Astrocyte of the spinal cord (primary cell): ENCODE results near the gene SPINT1.

Source experiments
- DNase-seq: peaks from one replicate; pipeline ENCODE4 v3.0.0; 2011; ENCODE audit warnings: low read depth, low spot score
- H3K4me3 ChIP-seq: 2 replicates; pipeline ENCODE4 v1.5.1; 2011; ENCODE audit warnings: low read depth, mild to moderate bottlenecking, low read length, moderate library complexity
- in situ Hi-C: cut with HindIII; loops from 2 replicates; pipeline ENCODE4 v1.10.0; 2017; ENCODE audit warnings: low sequenced_read_pairs
- TF ChIP-seq, protein P1 (sequence below): IDR thresholded peaks from 2 replicates; pipeline ENCODE4 v1.5.1; 2012; ENCODE audit warnings: low read depth, mild to moderate bottlenecking, low read length, inconsistent platforms

Gene SPINT1

GRCh38 chr15:40850576-40851112 lies 6.8 kb downstream of the SPINT1 start:
- TF ChIP-seq, protein P1, sequence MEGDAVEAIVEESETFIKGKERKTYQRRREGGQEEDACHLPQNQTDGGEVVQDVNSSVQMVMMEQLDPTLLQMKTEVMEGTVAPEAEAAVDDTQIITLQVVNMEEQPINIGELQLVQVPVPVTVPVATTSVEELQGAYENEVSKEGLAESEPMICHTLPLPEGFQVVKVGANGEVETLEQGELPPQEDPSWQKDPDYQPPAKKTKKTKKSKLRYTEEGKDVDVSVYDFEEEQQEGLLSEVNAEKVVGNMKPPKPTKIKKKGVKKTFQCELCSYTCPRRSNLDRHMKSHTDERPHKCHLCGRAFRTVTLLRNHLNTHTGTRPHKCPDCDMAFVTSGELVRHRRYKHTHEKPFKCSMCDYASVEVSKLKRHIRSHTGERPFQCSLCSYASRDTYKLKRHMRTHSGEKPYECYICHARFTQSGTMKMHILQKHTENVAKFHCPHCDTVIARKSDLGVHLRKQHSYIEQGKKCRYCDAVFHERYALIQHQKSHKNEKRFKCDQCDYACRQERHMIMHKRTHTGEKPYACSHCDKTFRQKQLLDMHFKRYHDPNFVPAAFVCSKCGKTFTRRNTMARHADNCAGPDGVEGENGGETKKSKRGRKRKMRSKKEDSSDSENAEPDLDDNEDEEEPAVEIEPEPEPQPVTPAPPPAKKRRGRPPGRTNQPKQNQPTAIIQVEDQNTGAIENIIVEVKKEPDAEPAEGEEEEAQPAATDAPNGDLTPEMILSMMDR = no peak

DNA sequence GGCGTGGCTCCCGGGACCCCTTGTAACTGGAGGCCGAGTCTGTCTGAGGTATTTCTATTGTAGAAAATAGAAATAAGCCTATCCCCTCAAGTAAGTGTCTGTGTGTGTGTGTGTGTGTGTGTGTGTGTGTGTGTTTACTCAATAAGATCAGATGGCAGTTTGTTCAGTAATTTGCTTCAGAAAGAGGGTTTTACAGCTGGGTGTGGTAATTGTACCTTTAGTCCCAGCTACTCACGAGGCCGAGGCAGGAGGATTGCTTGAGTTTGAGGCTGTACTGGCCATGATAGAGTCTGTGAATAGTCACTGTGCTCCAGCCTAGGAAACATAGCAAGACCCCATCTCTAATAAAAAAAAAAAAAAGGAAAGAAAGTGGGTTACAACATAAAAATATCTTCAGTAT lies 8.7 kb downstream of the SPINT1 start:
- TF ChIP-seq, protein P1 = no peak
- H3K4me3 ChIP-seq = no peak overlapping the region
- in situ Hi-C loops = no loop called here
- DNase-seq = no peak

More at GRCh38 chr15:40850576-40851112, 6.8 kb downstream of the SPINT1 start:
- in situ Hi-C loops = no loop called here
- no peak overlapping the region for H3K4me3 ChIP-seq
- no peak for DNase-seq

GRCh38 chr15:40853241-40853890 lies 9.5 kb downstream of the SPINT1 start:
- H3K4me3 ChIP-seq = no peak overlapping the region
- no peak for DNase-seq
- in situ Hi-C loops = no loop called here
- TF ChIP-seq, protein P1 = no peak

DNA sequence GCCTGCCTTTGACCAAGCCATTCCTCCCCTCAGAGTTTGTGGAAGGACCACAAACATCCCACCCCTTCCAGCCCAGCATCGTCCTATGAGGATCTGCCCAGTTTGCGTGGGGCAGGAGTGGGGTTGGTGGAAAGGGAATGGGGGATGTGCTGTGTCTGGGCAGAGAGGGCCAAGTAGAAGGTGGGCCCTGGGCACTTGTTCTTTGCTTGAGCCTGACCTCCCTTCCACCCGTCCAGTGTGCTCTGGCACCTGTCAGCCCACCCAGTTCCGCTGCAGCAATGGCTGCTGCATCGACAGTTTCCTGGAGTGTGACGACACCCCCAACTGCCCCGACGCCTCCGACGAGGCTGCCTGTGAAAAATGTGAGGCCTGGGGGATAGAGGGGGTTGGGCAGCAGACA lies 10.3 kb downstream of the SPINT1 start:
- DNase-seq = no peak
- in situ Hi-C loops = no loop called here
- TF ChIP-seq, protein P1 = no peak
- H3K4me3 ChIP-seq = no peak overlapping the region

- DNase-seq = no peak
- TF ChIP-seq, protein P1 = no peak
- H3K4me3 ChIP-seq = no peak overlapping the region
- in situ Hi-C loops = no loop called here
Observed at GRCh38 chr15:40855706-40856234, 11.9 kb downstream of the SPINT1 start.

DNA sequence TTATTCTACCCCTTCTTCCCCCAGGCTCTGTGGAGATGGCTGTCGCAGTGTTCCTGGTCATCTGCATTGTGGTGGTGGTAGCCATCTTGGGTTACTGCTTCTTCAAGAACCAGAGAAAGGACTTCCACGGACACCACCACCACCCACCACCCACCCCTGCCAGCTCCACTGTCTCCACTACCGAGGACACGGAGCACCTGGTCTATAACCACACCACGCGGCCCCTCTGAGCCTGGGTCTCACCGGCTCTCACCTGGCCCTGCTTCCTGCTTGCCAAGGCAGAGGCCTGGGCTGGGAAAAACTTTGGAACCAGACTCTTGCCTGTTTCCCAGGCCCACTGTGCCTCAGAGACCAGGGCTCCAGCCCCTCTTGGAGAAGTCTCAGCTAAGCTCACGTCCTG lies 12.9 kb downstream of the SPINT1 start:
- in situ Hi-C loops = no loop called here
- DNase-seq = no peak
- no peak overlapping the region for H3K4me3 ChIP-seq
- TF ChIP-seq, protein P1 = no peak
